Kidney epithelial cell (primary cell): ENCODE results near the gene SIM2. TPM values are rescaled to one million over a fixed set of nuclear protein-coding genes. Genes with fewer than 3 reads are reported as not detected.

Experiments used
- DNase-seq: peaks from one replicate; pipeline ENCODE4 v3.0.0-alpha.2; 2010; ENCODE audit warnings: low read depth
- H3K27me3 ChIP-seq: 2 replicates; pipeline ENCODE4 v1.6.0; 2011; ENCODE audit warnings: low read length; ENCODE audit not compliant: control insufficient read depth, insufficient read depth
- H3K36me3 ChIP-seq: 2 replicates; pipeline ENCODE4 v1.5.1; 2011; ENCODE audit warnings: low read length; ENCODE audit not compliant: control insufficient read depth, insufficient read depth
- H3K4me3 ChIP-seq: 2 replicates; pipeline ENCODE4 v1.5.1; 2011; ENCODE audit warnings: low read depth, mild to moderate bottlenecking, control low read depth, low read length
- total RNA-seq: library from RNA; depleted of rRNA; stranded (reverse); fragments of >200 nt; gene quantifications from 2 replicates; pipeline ENCODE4 v1.2.3, GENCODE V29; 2015
- TF ChIP-seq, protein P1 (sequence below): IDR thresholded peaks from 2 replicates; pipeline ENCODE4 v1.5.1; 2011; ENCODE audit warnings: mild to moderate bottlenecking, moderate library complexity, low read length, control low read depth, inconsistent platforms; ENCODE audit not compliant: insufficient read depth, poor library complexity, severe bottlenecking

Gene SIM2
- total RNA-seq, 1 donor from 2014 or later: 9.5 TPM

GRCh38 chr21:36776981-36777617, 78.2 kb downstream of the SIM2 start:
- TF ChIP-seq, protein P1, sequence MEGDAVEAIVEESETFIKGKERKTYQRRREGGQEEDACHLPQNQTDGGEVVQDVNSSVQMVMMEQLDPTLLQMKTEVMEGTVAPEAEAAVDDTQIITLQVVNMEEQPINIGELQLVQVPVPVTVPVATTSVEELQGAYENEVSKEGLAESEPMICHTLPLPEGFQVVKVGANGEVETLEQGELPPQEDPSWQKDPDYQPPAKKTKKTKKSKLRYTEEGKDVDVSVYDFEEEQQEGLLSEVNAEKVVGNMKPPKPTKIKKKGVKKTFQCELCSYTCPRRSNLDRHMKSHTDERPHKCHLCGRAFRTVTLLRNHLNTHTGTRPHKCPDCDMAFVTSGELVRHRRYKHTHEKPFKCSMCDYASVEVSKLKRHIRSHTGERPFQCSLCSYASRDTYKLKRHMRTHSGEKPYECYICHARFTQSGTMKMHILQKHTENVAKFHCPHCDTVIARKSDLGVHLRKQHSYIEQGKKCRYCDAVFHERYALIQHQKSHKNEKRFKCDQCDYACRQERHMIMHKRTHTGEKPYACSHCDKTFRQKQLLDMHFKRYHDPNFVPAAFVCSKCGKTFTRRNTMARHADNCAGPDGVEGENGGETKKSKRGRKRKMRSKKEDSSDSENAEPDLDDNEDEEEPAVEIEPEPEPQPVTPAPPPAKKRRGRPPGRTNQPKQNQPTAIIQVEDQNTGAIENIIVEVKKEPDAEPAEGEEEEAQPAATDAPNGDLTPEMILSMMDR: no peak
- no peak overlapping the region for H3K4me3 ChIP-seq
- DNase-seq: no peak
- no peaks in the 10 kb centered on the region for H3K36me3 ChIP-seq
- no peaks in the 10 kb centered on the region for H3K27me3 ChIP-seq

GRCh38 chr21:36780861-36781260, 81.9 kb downstream of the SIM2 start:
- H3K4me3 ChIP-seq: no peak overlapping the region
- DNase-seq: no peak
- H3K27me3 ChIP-seq: no peaks in the 10 kb centered on the region
- H3K36me3 ChIP-seq: no peaks in the 10 kb centered on the region
- TF ChIP-seq, protein P1: no peak

DNA sequence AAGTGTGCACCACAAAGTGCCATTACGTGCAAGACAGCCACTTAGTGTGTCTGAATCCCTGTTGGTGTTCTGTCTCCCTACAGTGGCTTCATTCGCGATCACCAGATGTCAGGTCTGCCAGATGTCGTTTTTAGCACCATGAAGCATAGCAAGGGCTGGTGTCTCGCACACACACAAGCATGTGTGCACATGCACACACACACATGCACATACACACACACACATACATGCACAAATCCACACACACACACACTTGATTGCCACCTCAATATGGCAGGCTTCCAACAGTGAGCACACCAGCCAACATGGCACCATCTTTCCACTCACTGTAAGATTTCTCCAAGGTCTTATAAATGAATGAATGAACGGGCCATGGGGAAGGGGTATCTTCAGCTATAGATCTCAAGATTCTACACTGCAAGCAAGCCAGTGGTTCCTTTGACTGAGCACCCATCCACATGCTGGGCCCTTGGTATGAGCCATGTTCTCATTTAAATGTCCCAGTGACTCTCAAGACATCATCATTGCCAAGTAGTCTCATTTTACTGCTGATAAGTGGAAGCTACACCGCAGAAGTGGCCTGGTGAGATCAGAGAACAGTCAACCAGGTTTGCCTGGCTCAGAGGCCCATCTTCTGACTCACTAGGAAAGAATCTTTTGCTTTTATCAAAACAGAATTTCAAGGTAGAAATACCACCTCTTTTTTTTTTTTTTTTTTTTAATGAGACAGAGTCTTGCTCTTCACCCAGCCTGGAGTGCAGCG, 84.9 kb downstream of the SIM2 start:
- H3K27me3 ChIP-seq: no peaks in the 10 kb centered on the region
- TF ChIP-seq, protein P1: no peak
- no peaks in the 10 kb centered on the region for H3K36me3 ChIP-seq
- peak; percentile 91 for DNase-seq
- H3K4me3 ChIP-seq: no peak overlapping the region

DNA sequence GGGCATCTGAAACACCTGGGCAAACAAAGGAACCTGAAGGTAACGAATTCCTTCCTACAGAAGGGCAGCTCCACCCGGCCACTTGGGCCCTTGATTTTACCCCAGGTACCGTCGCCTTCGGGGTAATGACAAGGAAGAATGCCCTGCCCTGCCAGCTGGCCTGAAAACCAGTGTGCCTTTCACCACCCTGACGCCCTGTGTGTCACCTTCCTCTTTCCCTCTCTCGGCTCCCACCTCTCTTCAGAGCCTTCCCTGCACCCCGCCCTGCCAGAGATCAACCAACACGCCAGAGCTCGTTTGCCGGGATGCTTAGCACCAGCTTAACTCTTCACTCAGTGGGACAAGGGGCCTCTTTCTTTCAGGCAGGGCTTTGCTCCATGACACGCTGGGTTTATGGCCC, 86.0 kb downstream of the SIM2 start:
- Histone ChIP-seq H3K36me3 (no peaks in the 10 kb centered on the region), H3K27me3 (no peaks in the 10 kb centered on the region), H3K4me3 (no peak overlapping the region)
- DNase-seq: no peak
- TF ChIP-seq, protein P1: no peak

- H3K4me3 ChIP-seq: no peak overlapping the region
- H3K27me3 ChIP-seq: no peaks in the 10 kb centered on the region
- no peaks in the 10 kb centered on the region for H3K36me3 ChIP-seq
- no peak for DNase-seq
- TF ChIP-seq, protein P1: no peak
Measured at GRCh38 chr21:36785615-36786014, 86.7 kb downstream of the SIM2 start.
